NCI-H1048 (cell line): Measurements from ENCODE around the gene LAD1.

Source experiments
- DNase-seq: peaks from one replicate; lab custom pipeline; 2025; lab: John Stamatoyannopoulos, UW

The LAD1 gene

DNA sequence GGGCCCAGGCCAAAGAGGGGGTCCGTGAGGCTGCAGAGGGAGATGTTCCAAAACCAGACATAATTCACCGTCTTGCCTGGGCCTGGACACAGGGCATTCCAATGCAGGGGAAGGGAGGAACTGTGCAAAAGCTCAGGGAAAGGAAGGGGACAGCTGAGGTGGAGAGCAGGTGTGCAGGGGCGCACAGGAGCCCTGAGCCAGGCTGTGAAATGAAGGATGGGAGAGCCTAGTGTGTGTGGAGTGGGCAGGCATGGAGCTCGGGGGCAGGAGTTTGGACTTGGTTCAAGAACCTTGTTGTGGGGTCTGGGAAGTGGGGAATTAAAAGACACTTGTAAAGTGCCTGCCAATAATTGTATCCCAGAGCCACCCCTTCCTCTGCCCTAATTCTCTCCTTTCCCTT lies 20.1 kb upstream of the LAD1 start:
- no peak for DNase-seq

DNA sequence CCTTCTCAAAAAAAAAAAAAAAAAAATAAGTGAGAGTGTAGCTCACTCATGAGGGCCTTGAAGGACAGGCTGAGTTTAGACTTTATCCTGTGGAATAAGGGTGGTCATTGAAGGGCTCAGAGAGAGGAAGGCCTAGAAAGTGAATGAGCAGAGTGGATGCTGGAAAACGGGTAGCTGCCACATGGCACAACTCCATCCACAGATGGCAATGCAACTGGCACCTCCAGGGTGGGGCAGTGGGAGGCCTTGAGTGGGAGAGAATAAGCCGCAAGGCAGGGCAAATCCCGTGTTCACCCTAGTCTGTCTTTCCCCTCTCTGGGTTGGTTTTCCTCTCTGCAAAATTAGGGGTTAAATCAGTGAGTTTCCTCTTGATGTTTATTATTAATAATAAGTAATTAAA lies 19.3 kb upstream of the LAD1 start:
- DNase-seq = no peak

DNA sequence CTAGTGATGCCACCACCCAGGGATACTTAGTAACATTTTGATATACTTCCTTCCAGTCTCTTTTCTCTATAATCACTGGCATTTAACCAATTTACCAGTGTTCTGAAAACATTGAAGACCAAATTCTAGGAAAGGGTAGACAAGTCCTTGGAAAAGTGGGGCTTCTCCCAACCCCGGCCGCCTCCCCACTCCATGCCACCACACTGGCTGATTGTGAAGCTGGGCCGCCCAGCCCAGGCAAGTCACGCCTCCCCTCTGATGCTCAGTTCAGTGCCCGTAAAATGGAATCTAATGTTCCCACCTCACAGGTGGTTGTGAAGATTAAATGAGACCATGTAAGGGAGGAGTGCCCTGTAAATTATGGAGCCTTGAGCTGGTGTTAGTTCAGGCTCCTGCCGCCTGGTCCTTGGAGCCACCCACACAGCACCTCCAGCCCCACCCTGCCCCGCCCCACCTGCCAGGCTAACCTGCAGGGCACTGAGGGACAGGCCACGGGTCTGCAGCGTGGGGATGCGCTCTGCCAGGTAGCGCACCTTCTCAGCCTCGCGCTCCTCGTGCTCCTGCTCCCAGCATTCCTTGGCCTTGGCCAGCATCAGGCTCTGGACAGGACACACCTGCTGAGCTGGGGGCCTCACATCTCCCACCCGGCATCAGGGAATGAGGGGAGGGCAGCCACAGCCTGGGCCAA lies 15.1 kb upstream of the LAD1 start:
- no peak for DNase-seq

- DNase-seq = no peak
Measured at GRCh38 chr1:201411292-201411691, 12.2 kb upstream of the LAD1 start.

- DNase-seq = no peak
Measured at GRCh38 chr1:201409440-201409839, 10.3 kb upstream of the LAD1 start.

GRCh38 chr1:201408834-201409200 lies 9.7 kb upstream of the LAD1 start:
- DNase-seq = no peak

DNA sequence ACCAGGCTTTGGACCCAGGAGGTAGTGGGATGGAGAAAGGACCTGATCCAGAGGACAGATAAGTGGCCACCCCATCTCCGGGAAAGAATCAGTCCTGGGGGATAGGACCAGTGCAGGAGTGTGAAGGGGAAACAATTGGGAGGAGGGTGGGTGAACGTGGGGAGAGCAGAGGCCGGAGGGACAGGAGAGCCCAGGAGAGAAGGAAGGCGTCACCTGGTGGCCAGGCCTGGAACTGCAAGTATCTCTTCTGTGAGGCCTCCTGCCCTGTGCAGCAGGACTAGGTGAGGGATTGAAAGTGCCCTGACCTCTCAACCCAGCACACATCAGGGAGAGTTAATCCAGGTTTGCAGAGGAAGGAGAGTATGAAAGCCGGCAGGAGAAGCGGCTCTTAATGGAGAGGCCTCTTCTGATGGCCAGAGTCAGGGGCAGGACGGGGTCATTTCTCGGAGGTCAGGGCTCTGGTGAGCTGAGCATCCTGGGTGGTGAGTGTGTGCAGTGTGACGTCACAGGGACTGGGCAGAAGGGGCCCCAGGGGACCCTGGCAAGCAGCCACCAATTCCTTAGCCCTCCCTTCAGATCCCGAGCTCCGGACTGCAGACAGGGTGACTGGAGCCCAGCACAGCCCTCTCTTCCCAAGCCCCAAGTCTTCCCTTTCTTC lies 9.2 kb upstream of the LAD1 start:
- peak; percentile 61 for DNase-seq

DNA sequence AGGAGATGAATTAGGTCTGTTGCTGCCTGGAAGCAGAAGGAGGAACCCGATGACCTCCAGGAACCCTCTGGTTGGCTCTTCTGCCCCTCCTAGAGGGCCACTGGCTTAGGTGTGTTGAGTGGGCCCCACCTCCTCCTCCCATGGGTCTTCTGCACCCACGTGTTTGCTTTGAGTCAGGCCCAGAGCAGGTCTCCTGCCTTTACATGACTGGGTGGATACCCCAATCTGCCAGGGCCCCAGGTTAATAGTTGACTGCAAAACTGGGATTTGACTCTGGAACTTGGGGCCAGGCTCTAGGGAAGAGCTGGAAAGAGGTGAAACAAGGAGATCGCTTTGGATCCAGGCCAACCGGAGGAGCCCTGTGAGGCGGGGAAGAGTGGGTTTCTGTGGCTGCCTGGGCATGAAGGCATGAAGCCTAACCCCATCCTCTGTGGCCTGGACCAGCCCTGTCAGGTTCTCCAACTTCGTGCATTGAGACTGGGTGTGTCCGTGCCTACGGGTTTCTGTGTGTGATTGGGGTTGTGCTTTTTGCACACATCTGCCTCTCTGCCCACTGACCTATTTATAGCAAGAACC lies 7.8 kb upstream of the LAD1 start:
- DNase-seq = no peak

DNA sequence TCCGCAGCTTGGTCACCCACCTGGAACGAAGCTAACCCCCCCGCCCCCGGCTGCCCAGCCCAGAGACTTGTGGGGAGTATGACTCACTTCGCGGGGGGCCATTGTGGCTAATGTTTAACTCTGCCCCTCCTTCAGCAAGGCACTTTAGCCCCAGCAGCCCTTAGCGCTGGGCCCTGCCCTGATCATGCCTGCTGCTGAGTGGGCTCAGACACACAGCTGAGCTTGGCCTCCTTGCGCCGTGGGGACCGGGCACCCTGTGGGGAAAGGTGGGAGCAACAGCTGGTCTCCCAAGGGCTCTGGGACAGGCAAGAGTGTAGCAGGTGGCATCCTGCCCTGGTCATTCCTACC lies 6.3 kb upstream of the LAD1 start:
- no peak for DNase-seq

GRCh38 chr1:201404722-201405483 lies 5.8 kb upstream of the LAD1 start:
- DNase-seq = no peak

DNA sequence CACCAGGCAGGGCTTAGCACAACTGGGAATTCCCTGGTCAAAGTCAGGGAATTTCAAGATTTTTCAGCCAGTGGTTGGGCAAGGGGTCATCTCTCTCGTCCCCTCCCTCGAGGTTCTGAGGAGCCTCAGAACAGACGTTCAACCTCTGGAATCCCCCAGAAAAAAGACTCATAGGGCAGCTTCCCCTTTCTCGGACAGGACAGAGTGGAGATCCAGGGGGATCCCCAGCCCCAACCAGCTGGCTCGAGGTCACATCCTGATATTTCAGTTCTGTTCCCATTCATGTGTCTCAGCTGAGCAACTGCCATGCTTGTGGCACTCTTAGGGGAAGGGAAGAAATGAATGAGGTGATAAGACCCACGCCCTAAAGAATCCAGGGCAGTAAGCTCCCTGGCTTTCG lies 4.9 kb upstream of the LAD1 start:
- DNase-seq = no peak

DNA sequence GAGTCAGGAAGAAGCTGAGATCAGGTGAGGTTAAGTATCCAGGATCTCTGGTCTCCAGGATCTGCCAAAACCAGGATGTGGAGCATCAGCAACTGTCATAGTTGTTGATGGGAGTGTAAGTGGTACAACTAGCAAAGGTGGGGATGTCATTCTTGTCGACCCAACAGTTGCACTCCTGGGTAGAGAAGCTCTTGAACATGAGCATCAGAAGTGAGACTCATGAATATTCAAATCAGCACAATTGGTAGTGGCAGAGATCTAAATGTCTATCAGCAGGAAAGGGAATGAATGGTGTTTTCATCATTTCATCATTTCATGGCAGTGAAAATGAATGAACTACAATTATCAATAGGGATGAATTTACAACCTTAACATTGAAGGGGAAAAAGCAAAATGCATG lies 4.2 kb upstream of the LAD1 start:
- no peak for DNase-seq

DNA sequence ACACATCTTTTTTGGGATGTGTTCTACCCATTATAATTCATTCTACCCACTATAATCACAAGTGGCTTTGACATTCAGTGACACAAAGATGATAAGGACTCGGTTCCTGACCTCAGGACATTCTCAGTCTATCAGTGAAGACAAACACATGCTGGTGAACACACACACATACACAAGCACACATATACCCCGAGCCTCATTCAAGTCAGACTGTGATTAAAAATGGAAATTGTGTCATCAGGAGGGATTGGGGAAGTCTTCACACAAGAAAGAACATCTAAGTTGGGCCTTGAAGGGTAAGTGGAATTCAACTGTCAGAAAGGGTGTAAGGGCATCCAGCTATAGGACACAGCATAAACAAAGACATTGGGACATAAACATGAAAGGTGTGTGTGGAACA lies 2.6 kb upstream of the LAD1 start:
- no peak for DNase-seq

DNA sequence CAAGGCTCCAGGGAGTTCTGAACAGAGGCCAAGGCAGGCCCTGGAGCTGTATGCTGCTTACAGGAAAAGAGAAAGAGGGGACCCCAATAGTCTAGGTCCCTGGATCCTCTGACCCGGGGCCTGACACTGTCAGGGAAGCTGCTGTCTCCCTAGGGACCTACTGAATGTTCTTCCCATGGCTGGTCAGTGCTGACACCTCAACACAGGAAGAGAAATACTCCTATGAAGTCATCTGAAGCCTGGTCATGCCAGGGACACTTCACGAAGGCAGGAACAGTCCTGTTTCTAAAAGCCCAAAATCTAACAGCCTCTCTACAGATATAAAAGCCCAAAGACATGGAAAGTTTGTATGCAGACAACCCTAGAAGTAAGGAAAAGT lies 1.7 kb upstream of the LAD1 start:
- no peak for DNase-seq

DNA sequence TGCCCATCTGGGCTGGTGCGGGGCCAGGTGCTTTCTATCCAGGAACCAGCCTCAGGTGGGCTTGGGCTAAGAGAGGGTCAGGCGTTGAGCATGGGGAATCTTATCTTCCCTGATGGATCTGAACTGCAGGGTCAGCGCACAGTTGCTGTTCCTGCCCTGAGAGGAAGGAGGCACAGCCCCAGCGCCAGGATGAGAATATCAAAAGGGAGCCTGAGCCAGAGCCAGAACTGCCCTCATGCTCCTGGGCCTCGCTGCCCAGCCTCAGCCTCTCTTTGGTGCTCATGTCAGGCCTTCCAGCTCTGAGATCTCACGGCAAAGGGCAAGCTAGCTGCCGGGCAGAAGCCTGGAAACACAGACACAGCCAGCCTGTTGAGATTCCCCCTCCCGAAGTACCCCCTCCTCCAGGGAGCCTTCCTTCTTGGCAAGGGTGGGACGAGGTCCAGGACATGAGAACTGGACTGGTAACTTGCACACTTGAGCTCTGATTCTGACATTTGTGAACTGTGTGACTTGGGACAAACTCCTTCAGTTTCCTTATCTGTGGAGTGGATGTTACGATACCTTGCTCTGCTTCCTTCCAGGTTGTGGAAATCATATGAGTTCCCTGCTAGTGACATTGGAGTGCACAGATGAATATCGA lies 1.2 kb upstream of the LAD1 start:
- no peak for DNase-seq

DNA sequence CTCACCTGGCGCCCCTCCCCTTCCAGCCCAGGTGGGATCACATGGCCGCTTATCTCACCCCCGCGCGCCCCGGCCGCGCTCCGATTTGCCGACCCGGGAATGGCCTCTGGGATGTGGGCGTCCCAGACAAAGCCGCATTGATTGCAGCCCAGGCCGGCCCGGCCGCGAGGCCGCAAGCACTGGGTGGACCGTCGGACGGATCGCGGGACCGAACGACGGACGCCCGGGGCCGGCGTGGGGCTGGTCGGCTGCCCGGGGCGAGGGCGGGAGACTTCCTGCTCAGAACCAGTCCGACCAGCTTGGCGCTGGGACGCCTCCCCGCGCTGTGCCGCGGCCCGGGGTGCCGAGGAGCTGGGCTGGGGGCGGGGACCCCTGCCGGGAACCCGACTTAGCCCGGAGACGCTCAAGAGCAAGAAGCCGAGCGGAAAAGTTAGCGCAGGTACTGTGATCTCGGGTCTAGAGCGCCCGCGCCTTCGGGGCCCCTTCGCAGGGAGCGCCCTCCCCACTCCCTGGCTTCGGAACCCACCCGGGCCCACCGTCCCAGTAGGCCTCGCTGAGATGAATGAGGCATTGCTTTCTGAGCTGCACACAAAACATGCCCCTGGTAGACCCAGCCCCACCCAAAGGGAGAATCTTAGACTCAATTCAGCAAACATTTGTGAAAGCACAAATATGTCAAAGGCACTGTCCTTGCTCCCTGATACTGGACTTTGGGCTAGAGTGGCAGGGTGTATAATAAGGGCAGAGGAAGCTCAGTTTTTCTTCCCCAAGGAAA lies 415 bp upstream of the LAD1 start:
- DNase-seq = peak; percentile 52

GRCh38 chr1:201397675-201398074 lies 1.4 kb downstream of the LAD1 start:
- no peak for DNase-seq

DNA sequence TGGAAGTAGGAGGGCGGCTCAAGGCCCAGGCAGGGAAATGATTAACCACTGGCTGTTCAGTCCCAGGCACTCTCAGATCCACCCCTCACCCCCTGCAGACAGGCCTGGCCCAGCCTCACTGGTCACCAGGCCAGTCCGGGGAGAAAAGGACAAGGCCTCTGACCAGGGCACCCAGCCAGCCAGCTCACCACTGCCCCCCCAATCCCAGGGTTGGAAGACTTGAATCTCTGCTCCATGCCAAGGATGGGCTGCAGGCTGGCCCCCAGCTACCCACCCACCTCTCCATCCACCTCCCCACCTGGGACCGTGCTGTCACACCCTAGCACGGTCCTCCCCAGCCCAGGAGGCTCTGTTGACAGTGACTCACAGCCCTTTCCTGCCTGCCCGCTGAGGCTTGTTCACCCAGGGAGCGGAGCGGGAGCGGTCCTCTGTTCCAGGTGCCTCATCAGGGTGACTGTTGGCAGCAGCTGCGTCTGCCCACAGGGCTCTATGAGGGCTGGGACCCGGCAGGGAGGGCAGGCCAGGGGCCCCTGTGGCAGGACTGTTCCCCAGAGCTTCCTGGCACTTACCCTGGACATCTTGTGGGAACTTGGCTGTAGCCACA lies 2.2 kb downstream of the LAD1 start:
- DNase-seq = no peak

DNA sequence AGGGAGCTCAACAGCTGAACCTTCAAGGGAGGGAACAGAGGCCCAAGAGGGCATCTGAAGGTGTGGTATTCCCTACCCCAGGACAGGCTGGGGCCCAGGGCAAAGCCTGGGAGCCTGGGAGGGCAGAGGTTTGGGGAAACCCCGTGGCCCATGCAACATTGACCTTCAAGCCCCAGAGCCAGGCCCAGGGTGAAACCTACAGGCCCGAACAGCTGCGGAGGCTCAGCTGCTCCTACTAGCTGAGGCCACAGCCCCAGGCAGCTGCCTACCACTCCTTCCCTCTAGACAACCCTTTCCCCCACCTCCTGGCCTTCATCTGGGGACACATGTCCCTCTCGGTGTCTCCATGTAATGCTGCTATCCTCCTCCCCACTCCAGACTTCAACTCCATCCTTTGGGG lies 3.2 kb downstream of the LAD1 start:
- no peak for DNase-seq

GRCh38 chr1:201394591-201394990 lies 4.5 kb downstream of the LAD1 start:
- no peak for DNase-seq

- DNase-seq = no peak
Measured at GRCh38 chr1:201393076-201393475, 6.0 kb downstream of the LAD1 start.
